HG03442 (cell line): ENCODE results near the gene GNAQ.

Experiments used
- ATAC-seq: cut with Tn5 transposase; IDR thresholded peaks from one replicate; pipeline ENCODE4 v1.9.1; 2021; ENCODE audit warnings: mild to moderate bottlenecking, moderate library complexity; ENCODE audit not compliant: unreplicated experiment

GNAQ gene

GRCh38 chr9:78004478-78005229 lies 27.0 kb downstream of the GNAQ start:
- ATAC-seq, result no peak

GRCh38 chr9:78003730-78004129 lies 27.9 kb downstream of the GNAQ start:
- ATAC-seq, result no peak

GRCh38 chr9:78001946-78002731 lies 29.5 kb downstream of the GNAQ start:
- no peak for ATAC-seq

- no peak for ATAC-seq
Measured at GRCh38 chr9:78000221-78000620, 31.4 kb downstream of the GNAQ start.

- ATAC-seq, result no peak
Measured at GRCh38 chr9:77999231-77999631, 32.4 kb downstream of the GNAQ start.

GRCh38 chr9:77997611-77998284 lies 33.9 kb downstream of the GNAQ start:
- no peak for ATAC-seq

- no peak for ATAC-seq
Measured at GRCh38 chr9:77996696-77997095, 34.9 kb downstream of the GNAQ start.

GRCh38 chr9:77991191-77991590 lies 40.4 kb downstream of the GNAQ start:
- ATAC-seq, result no peak

- no peak for ATAC-seq
Measured at GRCh38 chr9:77989909-77990308, 41.7 kb downstream of the GNAQ start.

- ATAC-seq, result no peak
Measured at GRCh38 chr9:77989458-77989857, 42.2 kb downstream of the GNAQ start.

- no peak for ATAC-seq
Measured at GRCh38 chr9:77988630-77989029, 43.0 kb downstream of the GNAQ start.

- no peak for ATAC-seq
Measured at GRCh38 chr9:77987880-77988525, 43.6 kb downstream of the GNAQ start.

- ATAC-seq, result no peak
Measured at GRCh38 chr9:77987081-77987656, 44.4 kb downstream of the GNAQ start.

- no peak for ATAC-seq
Measured at GRCh38 chr9:77985996-77986395, 45.6 kb downstream of the GNAQ start.

- ATAC-seq, result no peak
Measured at GRCh38 chr9:77983320-77983662, 48.3 kb downstream of the GNAQ start.

GRCh38 chr9:77982581-77983319 lies 48.9 kb downstream of the GNAQ start:
- no peak for ATAC-seq

- no peak for ATAC-seq
Measured at GRCh38 chr9:77981907-77982306, 49.7 kb downstream of the GNAQ start.

- ATAC-seq, result peak; percentile 65
Measured at GRCh38 chr9:77981332-77981731, 50.3 kb downstream of the GNAQ start.

- ATAC-seq, result no peak
Measured at GRCh38 chr9:77980622-77981021, 51.0 kb downstream of the GNAQ start.

- ATAC-seq, result no peak
Measured at GRCh38 chr9:77978086-77978781, 53.4 kb downstream of the GNAQ start.
